GM21526 (cell line): ENCODE data around the gene ZNRF3.

Experiments
- ATAC-seq: cut with Tn5 transposase; IDR thresholded peaks from one replicate; pipeline ENCODE4 v1.9.1; 2021; ENCODE audit warnings: moderate library complexity; ENCODE audit not compliant: unreplicated experiment, low FRiP score

Gene ZNRF3

GRCh38 chr22:28949788-28950187, 66.4 kb downstream of the ZNRF3 start:
- ATAC-seq, result no peak

- no peak for ATAC-seq
These were observed 67.4 kb downstream of the ZNRF3 start for GRCh38 chr22:28950617-28951411.

DNA sequence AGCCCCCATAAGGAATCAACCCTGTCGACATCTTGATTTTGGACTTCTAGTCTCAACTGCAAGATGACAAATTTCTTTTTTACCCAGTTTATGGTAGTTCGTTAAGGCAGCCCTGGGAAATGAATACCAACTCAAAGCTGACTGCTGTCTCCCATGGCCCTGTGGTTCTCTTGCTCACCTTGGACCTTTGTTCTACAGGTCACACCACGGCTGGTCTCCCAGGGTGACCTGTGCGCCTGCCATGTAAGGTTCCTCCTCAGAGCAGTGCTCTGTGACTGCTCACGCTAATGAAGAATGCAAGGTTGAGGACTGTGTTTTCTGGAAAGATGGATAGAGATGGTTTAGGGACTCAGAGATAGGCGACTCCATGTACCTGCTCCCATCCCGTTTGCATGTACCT, 68.2 kb downstream of the ZNRF3 start:
- no peak for ATAC-seq

- no peak for ATAC-seq
These were observed 68.7 kb downstream of the ZNRF3 start for GRCh38 chr22:28951969-28952521.

DNA sequence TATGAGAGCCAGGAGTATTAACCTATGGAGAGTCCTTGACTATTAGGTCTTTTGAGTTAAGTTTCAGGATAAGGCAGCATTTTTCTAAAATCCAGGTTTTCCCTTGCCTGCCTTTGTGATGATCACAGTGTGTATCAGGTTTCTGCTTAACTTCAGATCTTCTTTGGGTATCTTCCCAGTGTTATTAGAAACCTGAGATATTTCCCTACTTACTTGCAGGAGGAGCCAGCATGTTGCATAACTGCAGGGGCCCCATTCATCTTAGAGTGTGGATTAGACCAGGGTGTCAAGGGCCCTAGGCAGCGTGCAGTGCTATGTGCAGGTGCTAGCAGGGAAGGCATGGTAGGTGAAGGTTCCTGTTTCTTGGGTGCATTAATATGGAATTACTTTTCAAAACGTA, 69.5 kb downstream of the ZNRF3 start:
- no peak for ATAC-seq

DNA sequence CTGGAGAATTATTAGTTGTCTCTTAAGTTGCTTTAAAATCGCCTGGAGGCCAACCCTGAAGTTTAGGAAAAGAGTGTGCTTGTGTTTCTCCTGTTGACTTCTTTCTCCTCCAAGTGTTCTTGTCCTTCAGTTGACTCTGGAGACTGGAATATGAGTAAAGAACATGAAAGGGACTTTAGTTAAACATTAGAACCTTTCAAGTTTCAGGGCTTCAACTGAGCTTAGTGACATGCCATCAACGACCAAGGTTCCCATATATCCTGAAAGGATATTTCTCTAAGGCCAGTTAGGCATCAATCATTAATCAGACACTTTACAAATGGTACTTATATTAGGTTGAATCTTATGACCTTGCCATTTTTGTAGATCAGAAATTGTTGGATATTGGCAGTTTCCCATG, 70.0 kb downstream of the ZNRF3 start:
- ATAC-seq, result no peak

DNA sequence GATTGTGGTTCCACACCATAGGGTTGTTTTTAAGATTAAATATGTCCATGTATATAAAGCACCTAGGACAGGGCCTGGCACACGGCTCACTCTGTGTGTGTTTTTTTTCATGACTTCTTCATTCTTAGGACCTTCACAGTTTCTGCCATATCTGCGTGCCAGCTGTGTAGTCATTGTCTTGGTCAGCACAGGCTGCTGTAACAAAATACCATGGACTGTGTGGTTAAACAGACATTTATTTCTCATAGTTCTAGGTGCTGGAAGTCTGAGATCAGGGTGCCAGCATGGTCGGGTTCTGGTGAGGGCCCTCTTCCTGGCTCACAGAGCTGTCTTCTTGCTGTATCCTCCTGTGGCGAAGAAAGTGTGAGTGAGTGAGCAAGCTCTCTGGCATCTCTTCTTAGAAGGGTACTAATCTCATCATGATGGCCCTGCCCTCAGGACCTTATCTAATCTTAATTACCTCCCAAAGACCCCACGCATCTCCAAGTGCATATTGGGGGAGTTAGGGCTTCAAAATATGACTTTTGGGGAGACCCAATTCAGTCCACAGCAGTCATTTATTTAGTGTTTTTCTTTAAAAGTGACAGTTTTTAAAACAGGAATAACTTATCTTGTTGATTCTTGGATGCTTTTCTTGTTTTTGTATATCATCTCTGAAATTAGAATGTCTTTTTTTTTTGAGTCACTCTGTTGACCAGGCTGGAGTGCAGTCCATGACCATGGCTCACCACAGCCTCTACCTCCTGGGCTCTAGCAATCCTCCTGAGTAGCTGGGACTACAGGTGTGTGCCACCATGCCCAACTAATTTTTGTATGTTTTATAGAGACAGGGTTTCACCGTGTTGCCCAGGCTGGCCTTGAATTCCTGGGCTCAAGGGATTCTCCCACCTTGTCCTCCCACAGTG, 70.9 kb downstream of the ZNRF3 start:
- no peak for ATAC-seq

DNA sequence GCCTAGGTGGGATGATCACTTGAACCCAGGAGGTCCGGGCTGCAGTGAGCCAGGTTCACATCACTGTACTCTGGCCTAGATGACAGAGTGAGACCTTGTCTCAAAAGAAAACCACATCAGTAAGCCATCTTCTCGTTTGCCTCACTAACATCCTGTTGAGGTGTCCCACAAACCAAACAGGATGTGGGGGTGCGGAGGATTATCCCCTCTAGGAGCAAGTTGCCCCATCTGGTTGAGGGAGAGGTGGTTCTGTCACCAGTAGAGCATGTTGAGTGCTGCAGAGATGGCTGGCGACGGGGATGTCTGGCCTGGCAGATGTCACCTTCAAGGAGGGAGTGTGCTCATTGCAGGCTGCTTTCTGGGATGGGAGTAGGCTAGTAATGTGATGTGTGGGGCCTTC, 72.4 kb downstream of the ZNRF3 start:
- no peak for ATAC-seq

GRCh38 chr22:28956506-28956905, 73.1 kb downstream of the ZNRF3 start:
- ATAC-seq, result no peak

- no peak for ATAC-seq
These were observed 75.2 kb downstream of the ZNRF3 start for GRCh38 chr22:28958611-28959010.

DNA sequence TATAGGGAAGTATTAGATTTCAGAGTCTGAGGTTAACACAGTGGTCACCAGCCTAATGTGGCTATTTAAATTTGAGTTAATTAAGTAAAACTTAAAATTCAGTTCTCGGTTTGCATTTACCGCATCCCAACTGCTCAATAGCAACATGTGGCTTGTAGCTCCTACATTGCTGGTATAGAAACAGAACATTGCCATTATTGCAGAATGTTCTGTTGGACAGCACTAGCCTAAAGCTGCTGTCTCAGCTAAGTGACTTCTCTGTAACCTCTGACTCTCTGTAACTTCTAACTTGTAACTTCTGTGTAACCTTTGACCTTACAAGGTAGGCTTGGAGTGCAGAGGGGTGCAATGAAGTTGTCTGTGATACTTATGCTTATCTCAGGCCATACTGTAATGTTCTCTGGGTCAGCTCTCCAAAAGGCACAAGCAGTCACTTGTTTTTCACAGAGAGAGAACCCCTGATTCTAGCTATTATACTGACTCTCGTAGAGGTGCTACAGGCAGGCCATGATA, 78.7 kb downstream of the ZNRF3 start:
- no peak for ATAC-seq

- ATAC-seq, result no peak
These were observed 80.0 kb downstream of the ZNRF3 start for GRCh38 chr22:28963362-28963761.

GRCh38 chr22:28967163-28967665, 83.8 kb downstream of the ZNRF3 start:
- ATAC-seq, result no peak

GRCh38 chr22:28967969-28968368, 84.6 kb downstream of the ZNRF3 start:
- no peak for ATAC-seq

DNA sequence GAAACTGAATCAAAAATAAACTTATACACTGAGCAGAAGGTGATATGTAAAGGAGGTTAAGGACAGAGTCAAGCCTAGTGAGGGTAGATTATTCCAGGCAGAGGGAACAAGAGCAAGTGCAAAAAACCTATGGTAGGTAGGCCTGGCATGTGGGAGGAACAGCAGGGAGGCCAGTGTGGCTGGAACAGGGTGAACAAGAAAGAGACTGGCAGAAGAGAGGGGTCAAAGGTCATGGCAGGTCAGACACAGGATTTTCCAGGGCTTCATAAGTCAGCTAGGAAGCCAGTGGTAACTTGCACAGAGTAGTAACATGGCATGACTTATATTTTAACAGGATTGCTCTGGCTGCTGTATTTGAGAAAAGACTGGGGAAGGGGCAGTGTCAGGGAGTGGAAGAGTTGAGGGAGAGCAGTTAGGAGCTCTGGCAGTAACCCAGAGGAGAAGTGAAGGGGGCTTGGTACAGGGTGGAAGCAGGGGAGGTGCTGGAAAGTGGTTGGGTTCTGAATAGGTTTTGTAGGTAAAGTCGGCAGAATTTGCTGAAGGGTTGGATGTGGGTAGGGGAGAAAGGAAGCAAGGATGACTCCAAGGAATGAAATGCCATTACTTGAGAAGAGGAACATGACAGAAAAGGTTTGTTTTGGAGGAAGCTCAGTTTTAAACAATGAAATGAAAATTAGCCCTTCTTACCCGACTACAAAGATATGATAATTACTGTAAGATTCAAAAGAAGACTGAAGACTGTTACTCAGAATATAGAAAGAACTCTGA, 86.2 kb downstream of the ZNRF3 start:
- ATAC-seq, result no peak

DNA sequence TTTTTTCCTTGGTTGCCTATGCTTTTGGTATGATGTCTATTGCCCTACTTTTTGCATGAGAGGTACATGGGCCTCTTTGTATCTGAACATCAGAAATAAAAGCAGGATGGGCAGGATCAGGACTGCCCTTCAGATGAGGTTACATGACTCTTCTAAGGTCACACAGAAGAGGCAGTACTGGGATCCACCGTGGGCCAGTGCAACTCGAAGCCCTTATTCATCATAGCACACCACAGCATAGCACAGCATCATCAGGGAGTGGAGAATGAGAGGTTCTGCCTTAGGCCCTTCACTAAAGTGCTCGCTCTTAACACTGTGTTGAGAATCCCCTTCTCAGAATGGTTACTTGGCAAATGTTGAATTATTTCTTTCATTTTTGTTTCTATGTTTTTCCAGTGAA, 90.0 kb downstream of the ZNRF3 start:
- ATAC-seq, result no peak

GRCh38 chr22:28977060-28977459, 93.7 kb downstream of the ZNRF3 start:
- ATAC-seq, result no peak

DNA sequence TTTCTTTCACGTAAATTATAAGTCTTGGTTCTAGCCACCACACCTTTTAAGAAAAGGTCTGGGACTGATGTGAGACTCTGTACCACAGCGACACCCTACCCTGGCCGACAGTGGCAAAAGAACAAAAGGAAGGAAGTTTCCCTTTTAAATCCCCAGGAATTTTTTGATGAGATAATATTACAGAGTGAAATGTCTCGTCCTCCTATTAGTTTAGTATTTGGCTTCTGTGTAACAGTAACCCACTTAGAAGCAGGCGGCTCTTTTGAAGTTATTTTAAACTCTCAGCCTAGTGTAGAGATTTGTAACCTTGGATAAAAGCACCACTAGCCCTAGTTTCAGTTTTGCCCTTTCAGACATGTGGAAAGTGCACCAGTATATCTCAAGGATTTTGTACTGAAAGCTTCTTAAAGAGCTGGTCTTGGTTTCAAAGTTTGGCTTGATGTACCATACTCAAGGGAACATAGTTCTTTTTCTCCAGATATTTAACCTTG, 94.2 kb downstream of the ZNRF3 start:
- no peak for ATAC-seq

DNA sequence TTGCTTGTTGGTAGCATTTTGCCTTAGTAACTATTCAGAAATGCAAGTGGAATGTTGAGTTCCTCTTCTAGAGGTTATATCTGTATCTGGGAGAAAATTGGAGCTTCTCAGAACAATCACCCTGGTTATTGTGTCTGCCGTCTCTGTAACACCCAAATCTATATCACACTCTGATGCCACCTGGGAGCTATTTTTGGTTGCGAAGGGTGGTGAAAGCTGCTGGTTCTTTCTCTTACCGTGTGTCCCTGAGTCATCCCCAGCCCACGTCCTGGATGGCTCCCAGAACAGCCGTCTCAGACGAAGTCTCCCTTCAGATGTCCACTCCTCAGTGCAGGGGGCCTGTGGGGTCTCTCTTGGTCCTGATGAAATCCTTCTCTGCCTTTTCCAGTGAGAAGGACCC, 94.8 kb downstream of the ZNRF3 start:
- no peak for ATAC-seq
